HUES48 (cell line): ENCODE results near the gene GPA33.

ENCODE experiments used
- H3K27ac ChIP-seq: one replicate; pipeline ENCODE4 v1.7.0; 2013; ENCODE audit warnings: low read depth, low read length, inconsistent platforms
- H3K27me3 ChIP-seq: 2 replicates; pipeline ENCODE4 v1.6.1; 2013; ENCODE audit warnings: mild to moderate bottlenecking, low read length; ENCODE audit not compliant: control insufficient read depth, insufficient read depth
- H3K36me3 ChIP-seq: 2 replicates; pipeline ENCODE4 v1.6.1; 2013; ENCODE audit warnings: low read length; ENCODE audit not compliant: control insufficient read depth, insufficient read depth
- H3K4me1 ChIP-seq: 2 replicates; pipeline ENCODE4 v1.6.1; 2013; ENCODE audit warnings: mild to moderate bottlenecking, low read length; ENCODE audit not compliant: control insufficient read depth, insufficient read depth
- H3K4me3 ChIP-seq: 2 replicates; pipeline ENCODE4 v1.5.1; 2013; ENCODE audit warnings: mild to moderate bottlenecking, low read depth, low read length
- H3K9ac ChIP-seq: 2 replicates; pipeline ENCODE4 v1.6.1; 2013; ENCODE audit warnings: mild to moderate bottlenecking, low read depth, low read length, moderate library complexity
- H3K9me3 ChIP-seq: 2 replicates; pipeline ENCODE4 v1.6.1; 2013; ENCODE audit warnings: low read length; ENCODE audit not compliant: control insufficient read depth, insufficient read depth

The GPA33 gene

DNA sequence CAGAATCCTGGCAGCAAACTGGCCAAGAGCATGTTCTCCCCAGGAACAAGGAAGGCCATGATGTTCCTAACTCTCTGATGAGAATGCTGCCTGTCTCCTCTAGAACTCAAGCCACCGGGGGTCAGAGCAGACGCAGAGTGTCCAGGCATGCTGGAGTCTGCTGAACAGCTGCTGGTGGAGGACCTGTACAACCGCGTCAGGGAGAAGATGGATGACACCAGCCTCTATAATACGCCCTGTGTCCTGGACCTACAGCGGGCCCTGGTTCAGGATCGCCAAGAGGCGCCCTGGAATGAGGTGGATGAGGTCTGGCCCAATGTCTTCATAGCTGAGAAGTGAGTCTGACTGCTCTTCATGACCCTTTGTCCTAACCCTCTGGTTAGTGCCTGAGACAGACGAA, 27.0 kb upstream of the GPA33 start:
- Histone ChIP-seq H3K4me1 (peaks cover 17% of the 10 kb centered on the region), H3K9ac (no peak overlapping the region), H3K27me3 (peaks cover 9% of the 10 kb centered on the region), H3K4me3 (no peak overlapping the region), H3K36me3 (no peaks in the 10 kb centered on the region), H3K27ac (no peak overlapping the region), H3K9me3 (no peaks in the 10 kb centered on the region)

- H3K27ac ChIP-seq: no peak overlapping the region
- peaks cover 3% of the 10 kb centered on the region for H3K27me3 ChIP-seq
- no peaks in the 10 kb centered on the region for H3K9me3 ChIP-seq
- H3K4me3 ChIP-seq: no peak overlapping the region
- peaks cover 6% of the 10 kb centered on the region; the same call in 1 of the 2 replicates for H3K4me1 ChIP-seq
- H3K36me3 ChIP-seq: no peaks in the 10 kb centered on the region
- no peak overlapping the region for H3K9ac ChIP-seq
Measured at GRCh38 chr1:167116174-167116573, 26.0 kb upstream of the GPA33 start.

GRCh38 chr1:167115655-167116054, 25.5 kb upstream of the GPA33 start:
- Histone ChIP-seq H3K4me3 (no peak overlapping the region), H3K27me3 (no peaks in the 10 kb centered on the region), H3K9me3 (no peaks in the 10 kb centered on the region), H3K4me1 (0 out of 2 replicates have a peak, but pooled peaks cover 6% of the 10 kb centered on the region), H3K36me3 (no peaks in the 10 kb centered on the region), H3K27ac (no peak overlapping the region), H3K9ac (no peak overlapping the region)

GRCh38 chr1:167114725-167115124, 24.5 kb upstream of the GPA33 start:
- no peaks in the 10 kb centered on the region for H3K36me3 ChIP-seq
- no peaks in the 10 kb centered on the region for H3K27me3 ChIP-seq
- no peak overlapping the region for H3K9ac ChIP-seq
- no peaks in the 10 kb centered on the region for H3K9me3 ChIP-seq
- 0 out of 2 replicates have a peak, but pooled peaks cover 6% of the 10 kb centered on the region for H3K4me1 ChIP-seq
- H3K27ac ChIP-seq: no peak overlapping the region
- H3K4me3 ChIP-seq: no peak overlapping the region

- Histone ChIP-seq H3K27ac (no peak overlapping the region), H3K36me3 (no peaks in the 10 kb centered on the region), H3K9ac (no peak overlapping the region), H3K4me3 (no peak overlapping the region), H3K9me3 (no peaks in the 10 kb centered on the region), H3K4me1 (peaks cover 13% of the 10 kb centered on the region; the same call in 1 of the 2 replicates), H3K27me3 (no peaks in the 10 kb centered on the region)
Measured at GRCh38 chr1:167111868-167112709, 21.9 kb upstream of the GPA33 start.

GRCh38 chr1:167110586-167110985, 20.4 kb upstream of the GPA33 start:
- H3K27me3 ChIP-seq: no peaks in the 10 kb centered on the region
- no peaks in the 10 kb centered on the region for H3K9me3 ChIP-seq
- H3K36me3 ChIP-seq: no peaks in the 10 kb centered on the region
- no peak overlapping the region for H3K9ac ChIP-seq
- peaks cover 15% of the 10 kb centered on the region for H3K4me1 ChIP-seq
- no peak overlapping the region for H3K27ac ChIP-seq
- H3K4me3 ChIP-seq: no peak overlapping the region

GRCh38 chr1:167109125-167109524, 18.9 kb upstream of the GPA33 start:
- H3K9ac ChIP-seq: no peak overlapping the region
- no peaks in the 10 kb centered on the region for H3K9me3 ChIP-seq
- H3K27ac ChIP-seq: no peak overlapping the region
- H3K4me3 ChIP-seq: no peak overlapping the region
- peaks cover 28% of the 10 kb centered on the region for H3K4me1 ChIP-seq
- H3K27me3 ChIP-seq: no peaks in the 10 kb centered on the region
- H3K36me3 ChIP-seq: no peaks in the 10 kb centered on the region

DNA sequence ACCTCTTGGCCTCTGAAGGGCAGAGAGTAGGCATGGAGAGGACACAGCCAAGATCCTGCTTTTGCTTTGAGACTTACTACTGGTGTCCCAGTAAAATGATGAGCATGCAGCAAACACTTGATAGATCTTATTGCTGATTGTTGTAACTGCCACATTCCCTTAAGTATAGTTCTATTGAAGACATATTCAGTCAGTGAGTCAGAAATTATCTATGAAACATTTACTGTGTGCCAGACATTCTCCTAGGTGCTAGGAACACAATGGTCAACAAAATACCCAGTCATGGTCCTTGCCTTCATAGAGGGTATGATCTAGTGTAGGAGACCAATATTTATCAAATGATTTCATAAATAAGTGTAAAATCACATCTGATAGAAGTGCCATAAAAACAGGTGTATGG, 17.3 kb upstream of the GPA33 start:
- Histone ChIP-seq H3K4me1 (peaks cover 37% of the 10 kb centered on the region), H3K9me3 (no peaks in the 10 kb centered on the region), H3K36me3 (no peaks in the 10 kb centered on the region), H3K27ac (no peak overlapping the region), H3K4me3 (no peak overlapping the region), H3K27me3 (no peaks in the 10 kb centered on the region), H3K9ac (no peak overlapping the region)

GRCh38 chr1:167106119-167106461, 15.9 kb upstream of the GPA33 start:
- H3K9me3 ChIP-seq: no peaks in the 10 kb centered on the region
- peaks cover 37% of the 10 kb centered on the region for H3K4me1 ChIP-seq
- H3K9ac ChIP-seq: no peak overlapping the region
- H3K36me3 ChIP-seq: no peaks in the 10 kb centered on the region
- no peak overlapping the region for H3K4me3 ChIP-seq
- H3K27ac ChIP-seq: no peak overlapping the region
- H3K27me3 ChIP-seq: no peaks in the 10 kb centered on the region

GRCh38 chr1:167105271-167106118, 15.3 kb upstream of the GPA33 start:
- Histone ChIP-seq H3K4me3 (no peak overlapping the region), H3K27me3 (no peaks in the 10 kb centered on the region), H3K9ac (no peak overlapping the region)

DNA sequence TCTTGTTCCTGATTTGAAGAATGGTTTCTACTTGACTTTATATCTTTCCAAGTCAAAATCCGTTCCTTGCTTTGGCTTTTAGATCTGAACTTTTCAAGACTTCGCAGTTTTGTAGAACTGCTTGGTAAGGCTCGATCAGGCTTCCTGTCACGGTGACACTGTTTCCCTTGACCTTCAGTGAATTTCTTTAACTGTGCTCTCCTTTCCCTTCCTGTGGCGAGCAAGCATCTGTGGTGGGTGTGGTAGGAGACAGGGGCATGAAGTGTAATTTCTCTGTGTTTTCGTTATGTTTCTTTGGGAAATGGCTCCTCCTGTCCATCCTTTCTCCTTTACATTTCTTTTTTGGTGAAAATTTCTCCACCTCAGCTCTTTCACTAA, 14.1 kb upstream of the GPA33 start:
- no peaks in the 10 kb centered on the region for H3K27me3 ChIP-seq
- peaks cover 38% of the 10 kb centered on the region for H3K4me1 ChIP-seq
- H3K9me3 ChIP-seq: no peaks in the 10 kb centered on the region
- H3K36me3 ChIP-seq: no peaks in the 10 kb centered on the region
- H3K27ac ChIP-seq: no peak overlapping the region
- H3K9ac ChIP-seq: no peak overlapping the region
- no peak overlapping the region for H3K4me3 ChIP-seq

More at GRCh38 chr1:167105271-167106118, 15.3 kb upstream of the GPA33 start:
- no peaks in the 10 kb centered on the region for H3K36me3 ChIP-seq
- no peak overlapping the region for H3K27ac ChIP-seq
- no peaks in the 10 kb centered on the region for H3K9me3 ChIP-seq
- peaks cover 37% of the 10 kb centered on the region for H3K4me1 ChIP-seq
